ENCODE measurements around the gene CFAP61. TPM values are rescaled to one million over a fixed set of nuclear protein-coding genes. Genes with fewer than 3 reads are reported as not detected.

Gene CFAP61
- total RNA-seq, 1 donor from 2014 or later, result not detected

DNA sequence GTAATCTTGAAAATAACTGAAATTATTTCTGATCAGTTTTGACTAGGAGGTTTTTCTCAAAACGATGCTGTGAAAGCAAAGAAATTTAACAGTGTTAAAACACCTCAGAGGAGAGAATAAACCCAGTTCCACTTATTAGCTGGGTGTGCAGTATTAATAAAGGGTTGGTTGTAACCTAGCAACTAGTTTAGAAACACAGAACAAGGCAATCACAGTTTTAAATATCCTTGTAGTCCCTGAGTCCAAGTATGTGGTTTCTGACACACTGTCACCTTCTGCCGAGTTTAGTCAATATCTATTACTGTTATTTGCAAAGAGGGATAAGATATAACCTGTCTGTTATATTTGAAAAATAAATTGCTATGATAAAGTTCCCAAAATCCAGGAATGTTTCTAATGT lies 245.4 kb downstream of the CFAP61 start:
- TF ChIP-seq, protein P1, sequence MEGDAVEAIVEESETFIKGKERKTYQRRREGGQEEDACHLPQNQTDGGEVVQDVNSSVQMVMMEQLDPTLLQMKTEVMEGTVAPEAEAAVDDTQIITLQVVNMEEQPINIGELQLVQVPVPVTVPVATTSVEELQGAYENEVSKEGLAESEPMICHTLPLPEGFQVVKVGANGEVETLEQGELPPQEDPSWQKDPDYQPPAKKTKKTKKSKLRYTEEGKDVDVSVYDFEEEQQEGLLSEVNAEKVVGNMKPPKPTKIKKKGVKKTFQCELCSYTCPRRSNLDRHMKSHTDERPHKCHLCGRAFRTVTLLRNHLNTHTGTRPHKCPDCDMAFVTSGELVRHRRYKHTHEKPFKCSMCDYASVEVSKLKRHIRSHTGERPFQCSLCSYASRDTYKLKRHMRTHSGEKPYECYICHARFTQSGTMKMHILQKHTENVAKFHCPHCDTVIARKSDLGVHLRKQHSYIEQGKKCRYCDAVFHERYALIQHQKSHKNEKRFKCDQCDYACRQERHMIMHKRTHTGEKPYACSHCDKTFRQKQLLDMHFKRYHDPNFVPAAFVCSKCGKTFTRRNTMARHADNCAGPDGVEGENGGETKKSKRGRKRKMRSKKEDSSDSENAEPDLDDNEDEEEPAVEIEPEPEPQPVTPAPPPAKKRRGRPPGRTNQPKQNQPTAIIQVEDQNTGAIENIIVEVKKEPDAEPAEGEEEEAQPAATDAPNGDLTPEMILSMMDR (IDR thresholded peaks at IDR 0.05; ENCODE audit: insufficient read depth, low read depth, low read length), result no peak
- TF ChIP-seq EZH2 (IDR thresholded peaks at IDR 0.05; ENCODE audit: insufficient read depth, low read length), result no peak
- no peaks in the 10 kb centered on the region for H3K36me3 ChIP-seq (ENCODE audit: insufficient read depth, low read length)
- no peaks in the 10 kb centered on the region for H3K27me3 ChIP-seq (ENCODE audit: insufficient read depth, low read length)
- no peaks in the 10 kb centered on the region for H3K79me2 ChIP-seq (ENCODE audit: insufficient read depth, low read length)
- H3K9me3 Mint-ChIP-seq (ENCODE audit: unreplicated experiment), result no peaks in the 10 kb centered on the region
- H2AFZ ChIP-seq (ENCODE audit: low read depth, low read length), result no peak overlapping the region
- no peaks in the 10 kb centered on the region for H4K20me1 ChIP-seq (ENCODE audit: insufficient read depth, low read length)
- H3K4me1 ChIP-seq (ENCODE audit: insufficient read depth, low read length), result no peaks in the 10 kb centered on the region
- no peak for DNase-seq (ENCODE audit: low read depth)
- no peak overlapping the region for H3K4me3 ChIP-seq (ENCODE audit: insufficient read depth, low read depth, low read length)
- no peak overlapping the region for H3K4me3 Mint-ChIP-seq (ENCODE audit: unreplicated experiment)
- no peaks in the 10 kb centered on the region for H3K27me3 Mint-ChIP-seq (ENCODE audit: low read depth, unreplicated experiment)
- no peak overlapping the region for H3K27ac Mint-ChIP-seq (ENCODE audit: unreplicated experiment)
- H3K4me2 ChIP-seq (ENCODE audit: low read length), result no peak overlapping the region
- H3K9ac ChIP-seq (ENCODE audit: low read length), result no peak overlapping the region
- FAIRE-seq, result no peak
- no peaks in the 10 kb centered on the region for H3K4me1 Mint-ChIP-seq (ENCODE audit: low read depth, unreplicated experiment)
- H3K36me3 Mint-ChIP-seq (ENCODE audit: low read depth, unreplicated experiment), result no peaks in the 10 kb centered on the region
- H3K27ac ChIP-seq (ENCODE audit: low read depth, low read length), result no peak overlapping the region
- H3K9me3 ChIP-seq (ENCODE audit: insufficient read depth, low read depth, low read length), result no peaks in the 10 kb centered on the region

DNA sequence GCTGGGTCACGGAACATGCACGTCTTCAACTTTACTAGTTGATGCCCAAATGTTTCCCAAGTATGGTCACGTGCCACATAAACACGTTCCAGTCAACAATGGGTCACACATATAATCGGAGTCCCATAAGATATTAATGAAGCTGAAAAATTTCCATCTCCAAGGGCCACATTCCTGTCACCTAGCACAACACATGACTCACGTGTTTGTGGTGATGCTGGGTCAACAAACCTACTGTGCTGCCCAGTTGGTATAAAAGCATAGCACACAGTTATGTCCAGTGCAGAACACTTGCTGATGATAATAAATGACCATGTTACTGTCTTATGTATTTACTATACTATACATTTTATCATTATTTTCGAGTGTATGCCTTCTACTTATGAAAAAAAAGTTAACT lies 247.6 kb downstream of the CFAP61 start:
- Histone ChIP-seq H4K20me1 (ENCODE audit: insufficient read depth, low read length) (no peaks in the 10 kb centered on the region), H3K4me1 (ENCODE audit: insufficient read depth, low read length) (no peaks in the 10 kb centered on the region), H3K27ac (ENCODE audit: low read depth, low read length) (no peak overlapping the region), H3K9me3 (ENCODE audit: insufficient read depth, low read depth, low read length) (no peaks in the 10 kb centered on the region), H3K27me3 (ENCODE audit: insufficient read depth, low read length) (no peaks in the 10 kb centered on the region), H3K4me2 (ENCODE audit: low read length) (no peak overlapping the region), H3K79me2 (ENCODE audit: insufficient read depth, low read length) (no peaks in the 10 kb centered on the region), H3K36me3 (ENCODE audit: insufficient read depth, low read length) (no peaks in the 10 kb centered on the region), H3K9ac (ENCODE audit: low read length) (no peak overlapping the region), H2AFZ (ENCODE audit: low read depth, low read length) (no peak overlapping the region), H3K4me3 (ENCODE audit: insufficient read depth, low read depth, low read length) (no peak overlapping the region)
- FAIRE-seq, result no peak
- DNase-seq (ENCODE audit: low read depth), result no peak
- no peaks in the 10 kb centered on the region for H3K4me1 Mint-ChIP-seq (ENCODE audit: low read depth, unreplicated experiment)
- no peaks in the 10 kb centered on the region for H3K36me3 Mint-ChIP-seq (ENCODE audit: low read depth, unreplicated experiment)
- H3K27ac Mint-ChIP-seq (ENCODE audit: unreplicated experiment), result no peak overlapping the region
- H3K27me3 Mint-ChIP-seq (ENCODE audit: low read depth, unreplicated experiment), result no peaks in the 10 kb centered on the region
- no peak for TF ChIP-seq EZH2 (IDR thresholded peaks at IDR 0.05; ENCODE audit: insufficient read depth, low read length)
- TF ChIP-seq, protein P1 (IDR thresholded peaks at IDR 0.05; ENCODE audit: insufficient read depth, low read depth, low read length), result no peak
- no peaks in the 10 kb centered on the region for H3K9me3 Mint-ChIP-seq (ENCODE audit: unreplicated experiment)
- H3K4me3 Mint-ChIP-seq (ENCODE audit: unreplicated experiment), result no peak overlapping the region

DNA sequence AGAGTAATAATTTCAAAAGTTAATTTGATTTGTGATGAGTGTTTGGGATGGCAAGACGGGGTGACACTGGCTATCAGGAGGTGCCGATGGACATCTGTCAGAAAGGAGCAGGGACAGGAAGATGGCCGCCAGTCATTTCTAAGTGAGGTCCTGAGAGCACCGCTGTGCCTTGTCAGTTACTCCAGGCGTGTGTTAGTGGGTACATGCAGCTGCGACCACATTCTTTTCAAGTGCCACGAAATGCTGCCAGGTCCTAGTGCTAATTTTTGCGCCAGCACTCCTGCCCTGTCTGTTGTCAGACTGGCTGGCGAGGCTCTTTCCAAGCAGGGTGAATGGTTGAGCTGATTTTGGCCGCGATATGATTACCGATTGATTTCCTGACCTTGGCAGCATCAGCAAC lies 251.0 kb downstream of the CFAP61 start:
- no peaks in the 10 kb centered on the region for H3K4me1 Mint-ChIP-seq (ENCODE audit: low read depth, unreplicated experiment)
- no peak overlapping the region for H3K9ac ChIP-seq (ENCODE audit: low read length)
- H3K9me3 Mint-ChIP-seq (ENCODE audit: unreplicated experiment), result no peaks in the 10 kb centered on the region
- H3K36me3 ChIP-seq (ENCODE audit: insufficient read depth, low read length), result no peaks in the 10 kb centered on the region
- no peaks in the 10 kb centered on the region for H3K79me2 ChIP-seq (ENCODE audit: insufficient read depth, low read length)
- FAIRE-seq (no peak), DNase-seq (ENCODE audit: low read depth) (no peak)
- no peak overlapping the region for H3K27ac Mint-ChIP-seq (ENCODE audit: unreplicated experiment)
- no peaks in the 10 kb centered on the region for H3K4me1 ChIP-seq (ENCODE audit: insufficient read depth, low read length)
- no peaks in the 10 kb centered on the region for H3K27me3 Mint-ChIP-seq (ENCODE audit: low read depth, unreplicated experiment)
- H3K4me3 ChIP-seq (ENCODE audit: insufficient read depth, low read depth, low read length), result no peak overlapping the region
- no peaks in the 10 kb centered on the region for H3K36me3 Mint-ChIP-seq (ENCODE audit: low read depth, unreplicated experiment)
- H3K4me3 Mint-ChIP-seq (ENCODE audit: unreplicated experiment), result no peak overlapping the region
- TF ChIP-seq, protein P1 (IDR thresholded peaks at IDR 0.05; ENCODE audit: insufficient read depth, low read depth, low read length), result no peak
- H4K20me1 ChIP-seq (ENCODE audit: insufficient read depth, low read length), result no peaks in the 10 kb centered on the region
- H3K9me3 ChIP-seq (ENCODE audit: insufficient read depth, low read depth, low read length), result no peaks in the 10 kb centered on the region
- no peak overlapping the region for H3K27ac ChIP-seq (ENCODE audit: low read depth, low read length)
- H3K4me2 ChIP-seq (ENCODE audit: low read length), result no peak overlapping the region
- no peak overlapping the region for H2AFZ ChIP-seq (ENCODE audit: low read depth, low read length)
- no peaks in the 10 kb centered on the region for H3K27me3 ChIP-seq (ENCODE audit: insufficient read depth, low read length)

Data from astrocyte (in vitro differentiated cells and primary cell).